Activated CD4-positive, CD25-positive, alpha-beta regulatory T cell treated with anti-CD3 and anti-CD28 coated beads, Interleukin-2, amount 50 U/mL, for 16 hours (primary cell): ENCODE measurements around the gene XK.
"Not testable (repeated sequence)": the region's sequence is repeated elsewhere in the genome, so short reads cannot be mapped to it uniquely, and the experiment has no call there.

ENCODE experiments used
- DNase-seq: peaks from one replicate; pipeline ENCODE4 v3.0.0-alpha.2; 2020; ENCODE audit warnings: low read depth, low spot score

Gene XK

GRCh38 chrX:37753384-37753783, 67.8 kb downstream of the XK start:
- DNase-seq = no peak

GRCh38 chrX:37754516-37754915, 68.9 kb downstream of the XK start:
- no peak for DNase-seq

- DNase-seq = no peak
These were observed 69.4 kb downstream of the XK start for GRCh38 chrX:37755025-37755424.

GRCh38 chrX:37757082-37757481, 71.5 kb downstream of the XK start:
- DNase-seq = no peak

DNA sequence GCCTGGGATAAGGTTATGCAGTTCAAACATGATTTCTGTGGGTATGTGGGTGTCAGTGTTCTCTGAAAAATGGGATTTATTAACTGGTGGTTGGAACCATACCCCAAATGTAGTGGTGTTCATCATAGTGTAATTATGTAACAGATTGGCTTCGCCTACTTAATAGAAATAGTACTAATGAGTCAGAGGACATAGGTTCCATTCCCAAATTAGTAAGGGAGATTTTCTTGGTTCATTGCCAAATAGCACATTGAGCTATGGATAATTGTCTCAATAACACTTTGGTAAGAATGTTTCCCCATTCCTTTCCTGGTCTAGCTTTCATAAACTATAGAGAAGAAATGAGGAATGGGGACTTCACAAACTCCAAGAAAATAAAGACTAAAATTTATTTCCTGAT, 73.8 kb downstream of the XK start:
- no peak for DNase-seq

DNA sequence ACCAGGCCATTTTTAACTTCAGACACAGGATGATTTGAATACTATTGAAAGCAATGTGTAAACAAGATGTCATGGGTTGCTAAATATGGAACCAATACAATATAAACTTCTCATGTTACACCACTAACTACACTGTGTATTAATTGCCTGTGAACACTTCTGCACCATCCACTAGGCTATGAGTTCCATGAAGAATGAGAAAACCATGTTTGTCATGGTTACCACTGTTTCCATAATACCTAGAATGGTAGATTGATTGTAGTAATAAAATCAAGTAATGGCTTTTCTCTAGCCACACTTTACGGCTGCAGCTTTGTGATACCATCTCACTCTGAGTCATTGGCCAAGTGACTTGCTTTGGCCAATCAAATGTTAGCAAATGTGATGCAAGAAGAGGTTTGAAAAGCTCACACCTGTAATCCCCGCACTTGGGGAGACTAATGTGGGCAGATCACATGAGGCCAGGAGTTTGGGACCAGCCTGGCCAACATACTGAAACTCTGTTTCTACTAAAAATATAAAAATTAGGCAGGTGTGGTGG, 74.4 kb downstream of the XK start:
- DNase-seq = no peak

DNA sequence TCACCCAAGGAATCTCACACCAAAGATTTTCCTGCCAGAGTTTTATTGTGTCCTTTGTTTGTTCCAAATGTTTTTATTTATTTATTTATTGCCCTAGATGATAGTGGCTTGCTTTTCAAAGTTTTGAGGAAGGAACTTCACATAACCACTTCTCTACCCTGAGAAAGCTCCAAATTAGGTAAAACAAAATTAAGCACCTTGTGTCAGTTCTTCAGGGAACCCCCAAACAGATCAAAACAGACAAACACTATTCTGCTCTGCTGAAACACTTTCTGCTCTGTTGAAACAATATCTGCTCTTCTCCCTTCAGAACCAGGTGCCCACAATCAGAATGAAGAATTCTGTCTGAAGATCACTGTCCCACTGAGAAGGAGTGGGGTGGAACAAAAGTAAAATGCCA, 77.8 kb downstream of the XK start:
- no peak for DNase-seq

- no peak for DNase-seq
These were observed 79.9 kb downstream of the XK start for GRCh38 chrX:37765507-37765906.

DNA sequence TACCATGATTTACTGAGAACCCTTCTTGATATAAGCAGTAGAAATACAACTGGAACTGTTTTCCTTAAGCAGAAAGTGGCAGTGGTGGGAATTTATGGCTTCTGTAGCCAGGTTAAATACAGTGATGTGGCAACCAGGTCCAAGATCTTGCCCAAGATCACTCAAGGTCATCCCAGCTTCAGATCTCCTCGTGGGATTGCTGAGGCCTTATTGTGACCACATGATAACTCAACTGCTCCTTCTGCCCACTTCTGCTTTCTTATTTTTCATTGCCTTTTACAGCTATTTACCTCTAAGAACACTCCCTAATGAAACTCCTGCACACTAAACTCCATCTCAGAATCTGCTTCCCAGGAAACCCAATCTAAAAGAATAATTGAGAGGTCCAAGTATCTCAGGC, 81.8 kb downstream of the XK start:
- DNase-seq = no peak

- DNase-seq = not testable (repeated sequence)
These were observed 83.3 kb downstream of the XK start for GRCh38 chrX:37768866-37769265.

DNA sequence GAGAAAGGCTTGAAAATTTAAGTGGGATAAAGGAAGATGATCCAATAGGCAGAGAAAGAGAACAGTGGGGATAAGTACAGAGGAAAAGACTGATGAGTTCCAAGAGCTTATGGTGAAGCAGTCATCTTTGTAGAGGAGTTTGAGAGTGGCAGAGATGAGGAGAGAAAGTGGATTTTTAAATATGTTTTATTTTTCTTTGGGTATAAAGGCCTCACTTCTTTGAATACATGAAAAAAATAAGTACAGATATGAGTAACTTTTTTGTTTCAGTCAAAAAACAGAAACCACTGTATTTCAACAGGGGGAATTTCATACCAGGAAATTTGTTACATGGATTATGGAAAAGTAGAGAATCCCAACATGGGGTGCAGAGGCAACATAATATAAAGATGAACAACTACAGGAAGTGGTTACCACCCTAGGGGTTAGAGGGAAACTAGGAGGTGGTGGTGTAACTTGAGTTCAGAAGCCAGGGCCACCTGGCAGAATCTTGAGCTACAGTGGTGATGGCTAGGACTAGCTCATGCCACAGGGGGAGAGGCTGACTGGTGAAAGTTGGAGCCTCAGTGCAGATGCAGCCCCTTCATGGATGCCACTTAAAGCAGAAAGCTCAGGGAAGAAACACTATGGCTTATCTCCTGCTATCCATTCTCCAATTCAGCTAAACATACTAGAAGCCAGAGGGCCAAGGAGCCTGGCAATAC, 90.8 kb downstream of the XK start:
- DNase-seq = no peak

GRCh38 chrX:37776987-37777325, 91.4 kb downstream of the XK start:
- no peak for DNase-seq

GRCh38 chrX:37779857-37780256, 94.3 kb downstream of the XK start, which contains the start of gene CYBB:
Gene CYBB (plus strand): TSS chrX:37780059. CDS start chrX:37780078, 19 bp downstream.
- no peak for DNase-seq

DNA sequence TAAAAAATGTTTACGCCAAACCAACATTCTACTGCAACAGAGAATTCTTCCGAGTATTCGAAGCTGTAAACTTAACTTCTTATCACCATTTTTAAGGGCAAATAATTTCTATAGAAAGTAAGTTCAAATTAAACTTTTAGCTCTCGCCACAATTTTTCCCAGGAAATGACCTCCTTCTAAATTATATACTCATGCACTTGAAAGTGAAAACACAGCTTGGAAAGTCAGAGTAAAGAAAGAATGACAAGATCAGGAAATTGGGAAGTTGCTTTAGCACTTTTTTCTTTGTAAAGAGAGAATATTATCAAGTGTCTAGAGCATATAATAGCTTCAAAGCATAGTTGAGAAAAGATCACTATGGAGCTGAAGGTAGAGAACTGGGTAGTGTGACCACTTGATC, 95.5 kb downstream of the XK start:
- no peak for DNase-seq
